GM20431 (cell line): Measurements from ENCODE around the gene TCF15.

ENCODE experiments used
- in situ Hi-C: fragments of 300-500 bp; cut with MseI, MboI; formaldehyde crosslinking; loops from one replicate; pipeline ENCODE4 v1.15.0; 2020; ENCODE audit warnings: low sequenced_read_pairs; ENCODE audit not compliant: unreplicated experiment

The TCF15 gene

GRCh38 chr20:561437-562231, 48.5 kb downstream of the TCF15 start:
- in situ Hi-C loops: no loop called here

GRCh38 chr20:560680-561079, 49.4 kb downstream of the TCF15 start:
- in situ Hi-C loops: no loop called here

- in situ Hi-C loops: no loop called here
These were observed 52.0 kb downstream of the TCF15 start for GRCh38 chr20:558117-558516.

- in situ Hi-C loops: no loop called here
These were observed 53.1 kb downstream of the TCF15 start for GRCh38 chr20:556984-557383.

GRCh38 chr20:555976-556385, 54.1 kb downstream of the TCF15 start:
- in situ Hi-C loops: no loop called here
